Fibroblast of lung (primary cell): ENCODE data around the gene NTN1.

Experiments
- EZH2 ChIP-seq: IDR thresholded peaks from 2 replicates; pipeline ENCODE4 v1.5.1; 2012; ENCODE audit warnings: low read length, control low read depth, mild to moderate bottlenecking; ENCODE audit errors: missing control alignments
- TF ChIP-seq, protein P1 (sequence below), 2 donors: IDR thresholded peaks in 1 of 2; conservative IDR thresholded peaks in 1 of 2; 1 replicate in 1 of 2; 2 replicates in 1 of 2; pipeline ENCODE4 v1.5.1; 2011 to 2012; ENCODE audit warnings: low read length in 2 of 2, control low read depth in 1 of 2, inconsistent platforms in 1 of 2, low read depth in 1 of 2, mild to moderate bottlenecking in 1 of 2

DNA sequence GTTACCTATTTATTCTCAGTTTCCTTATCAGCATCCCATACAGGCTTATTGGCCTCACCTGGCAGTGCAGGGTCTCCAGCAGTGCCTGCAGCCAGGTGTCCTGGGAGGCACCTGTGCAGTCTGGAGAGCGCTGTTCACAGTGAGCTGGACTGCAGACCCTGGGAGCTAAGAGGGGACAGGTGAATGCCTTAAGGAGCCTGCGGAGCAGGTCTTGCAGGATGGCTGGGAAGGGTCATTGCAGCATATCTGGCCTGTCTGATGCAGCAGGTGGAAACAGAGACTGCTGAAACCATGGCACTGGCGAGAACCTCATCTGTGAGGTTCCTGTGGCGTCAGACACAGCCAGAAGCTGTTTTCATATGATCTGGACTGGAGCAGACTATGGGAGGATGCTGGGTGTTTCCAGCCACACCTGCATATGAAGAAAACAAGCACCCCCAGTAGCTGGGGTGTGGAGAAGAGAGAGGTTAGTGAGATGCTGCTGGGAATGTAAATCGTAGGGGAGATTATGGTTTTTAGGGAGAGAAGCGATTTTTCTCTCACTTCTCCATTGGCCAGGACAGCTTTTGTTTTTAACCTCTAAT, 77.0 kb downstream of the NTN1 start:
- TF ChIP-seq, protein P1, sequence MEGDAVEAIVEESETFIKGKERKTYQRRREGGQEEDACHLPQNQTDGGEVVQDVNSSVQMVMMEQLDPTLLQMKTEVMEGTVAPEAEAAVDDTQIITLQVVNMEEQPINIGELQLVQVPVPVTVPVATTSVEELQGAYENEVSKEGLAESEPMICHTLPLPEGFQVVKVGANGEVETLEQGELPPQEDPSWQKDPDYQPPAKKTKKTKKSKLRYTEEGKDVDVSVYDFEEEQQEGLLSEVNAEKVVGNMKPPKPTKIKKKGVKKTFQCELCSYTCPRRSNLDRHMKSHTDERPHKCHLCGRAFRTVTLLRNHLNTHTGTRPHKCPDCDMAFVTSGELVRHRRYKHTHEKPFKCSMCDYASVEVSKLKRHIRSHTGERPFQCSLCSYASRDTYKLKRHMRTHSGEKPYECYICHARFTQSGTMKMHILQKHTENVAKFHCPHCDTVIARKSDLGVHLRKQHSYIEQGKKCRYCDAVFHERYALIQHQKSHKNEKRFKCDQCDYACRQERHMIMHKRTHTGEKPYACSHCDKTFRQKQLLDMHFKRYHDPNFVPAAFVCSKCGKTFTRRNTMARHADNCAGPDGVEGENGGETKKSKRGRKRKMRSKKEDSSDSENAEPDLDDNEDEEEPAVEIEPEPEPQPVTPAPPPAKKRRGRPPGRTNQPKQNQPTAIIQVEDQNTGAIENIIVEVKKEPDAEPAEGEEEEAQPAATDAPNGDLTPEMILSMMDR (conservative IDR thresholded peaks at IDR 0.05 in 1 of 2, IDR thresholded peaks at IDR 0.05 in 1 of 2; ENCODE audit: low read depth in 1 of 2, low read length in 2 of 2) = no peak
- TF ChIP-seq EZH2 = no peak
